ENCODE results near the gene NLGN4X.

The NLGN4X gene

DNA sequence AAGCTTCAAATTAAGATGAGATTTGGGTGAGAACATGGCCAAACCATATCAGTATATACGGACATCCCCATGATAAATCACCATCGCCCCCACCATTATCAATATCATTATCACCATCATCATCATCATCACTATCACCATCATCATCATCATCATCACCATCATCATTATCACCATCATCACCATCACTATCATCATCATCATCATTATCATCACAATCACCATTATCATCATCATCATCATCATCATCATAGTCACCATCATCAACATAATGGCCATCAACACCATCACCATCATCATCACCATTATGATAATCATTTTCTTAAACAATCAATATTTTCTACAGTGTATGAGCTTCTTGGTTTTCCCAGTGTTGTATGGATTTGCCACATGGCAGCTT is 360.9 kb downstream of the NLGN4X start:
- DNase-seq (ENCODE audit: low spot score): no peak

DNA sequence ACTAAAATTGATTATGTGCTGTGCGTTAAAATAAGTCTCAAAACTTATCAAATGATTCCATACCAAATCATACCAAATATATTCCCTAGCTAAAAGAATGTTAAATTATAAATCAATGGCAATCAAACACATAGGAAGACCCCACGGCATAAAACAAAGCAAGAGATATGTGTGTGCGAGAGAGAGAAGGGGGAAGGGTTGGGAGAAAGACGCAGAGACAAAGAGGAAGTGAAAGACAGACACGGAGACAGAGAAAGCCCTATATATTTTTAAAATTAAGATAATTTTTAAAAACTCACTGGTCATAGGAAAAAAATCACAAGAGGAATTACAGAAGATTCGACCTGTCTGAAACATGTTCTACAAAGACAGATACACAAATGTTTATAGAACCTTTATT is 371.4 kb downstream of the NLGN4X start:
- DNase-seq (ENCODE audit: low spot score): no peak

DNA sequence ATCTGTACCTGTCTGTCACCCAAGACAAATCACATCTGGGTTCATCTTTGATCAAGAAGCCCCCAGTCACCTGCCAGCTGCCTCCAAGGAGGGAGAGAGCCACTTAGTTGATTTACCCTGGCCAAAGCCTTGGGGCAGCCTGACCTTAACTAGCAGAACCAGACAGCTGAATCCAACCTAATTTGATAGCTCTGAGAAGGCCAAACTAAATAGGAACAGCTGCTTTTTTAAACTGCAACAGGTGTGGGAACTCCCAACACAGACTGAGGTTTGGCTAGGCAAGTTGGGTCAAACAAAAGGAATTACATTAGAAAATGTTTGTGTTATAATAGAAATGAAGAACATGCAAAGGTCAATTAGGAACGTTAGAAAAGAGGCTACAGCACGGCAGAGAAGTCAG is 375.7 kb downstream of the NLGN4X start:
- DNase-seq (ENCODE audit: low spot score): no peak

DNA sequence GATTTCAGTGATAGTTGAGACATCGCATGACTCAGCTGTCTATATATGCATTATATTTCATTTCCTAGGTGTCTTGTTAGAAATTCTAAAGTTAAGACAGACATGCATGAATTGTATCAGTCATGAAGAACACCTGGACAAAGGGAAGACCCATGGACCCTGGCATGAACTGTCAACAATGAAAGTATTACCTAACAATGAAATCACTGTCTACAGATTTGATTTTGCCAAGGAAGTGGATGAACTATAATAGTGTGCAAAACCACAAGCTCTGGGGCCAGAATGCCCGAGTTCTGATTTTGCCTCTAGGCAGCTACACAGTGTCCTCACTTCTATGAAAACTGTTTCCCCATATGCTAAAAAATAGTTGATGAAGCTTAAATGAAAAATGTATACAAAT is 386.1 kb downstream of the NLGN4X start:
- DNase-seq (ENCODE audit: low spot score): no peak
